HUES48 (cell line): ENCODE data around the gene DNM3.

ENCODE experiments used
- H3K27ac ChIP-seq: one replicate; pipeline ENCODE4 v1.7.0; 2013; ENCODE audit warnings: low read depth, low read length, inconsistent platforms
- H3K27me3 ChIP-seq: 2 replicates; pipeline ENCODE4 v1.6.1; 2013; ENCODE audit warnings: mild to moderate bottlenecking, low read length; ENCODE audit not compliant: control insufficient read depth, insufficient read depth
- H3K36me3 ChIP-seq: 2 replicates; pipeline ENCODE4 v1.6.1; 2013; ENCODE audit warnings: low read length; ENCODE audit not compliant: control insufficient read depth, insufficient read depth
- H3K4me1 ChIP-seq: 2 replicates; pipeline ENCODE4 v1.6.1; 2013; ENCODE audit warnings: mild to moderate bottlenecking, low read length; ENCODE audit not compliant: control insufficient read depth, insufficient read depth
- H3K4me3 ChIP-seq: 2 replicates; pipeline ENCODE4 v1.5.1; 2013; ENCODE audit warnings: mild to moderate bottlenecking, low read depth, low read length
- H3K9ac ChIP-seq: 2 replicates; pipeline ENCODE4 v1.6.1; 2013; ENCODE audit warnings: mild to moderate bottlenecking, low read depth, low read length, moderate library complexity
- H3K9me3 ChIP-seq: 2 replicates; pipeline ENCODE4 v1.6.1; 2013; ENCODE audit warnings: low read length; ENCODE audit not compliant: control insufficient read depth, insufficient read depth

DNM3 gene

GRCh38 chr1:171917331-171917730, 76.0 kb downstream of the DNM3 start:
- H3K4me3 ChIP-seq = no peak overlapping the region
- no peak overlapping the region for H3K9ac ChIP-seq
- H3K27ac ChIP-seq = no peak overlapping the region
- no peaks in the 10 kb centered on the region for H3K9me3 ChIP-seq
- no peaks in the 10 kb centered on the region for H3K27me3 ChIP-seq
- H3K36me3 ChIP-seq = no peaks in the 10 kb centered on the region
- H3K4me1 ChIP-seq = no peaks in the 10 kb centered on the region

GRCh38 chr1:171919891-171920887, 78.9 kb downstream of the DNM3 start:
- Histone ChIP-seq H3K9me3 (no peaks in the 10 kb centered on the region), H3K27ac (no peak overlapping the region), H3K9ac (no peak overlapping the region), H3K4me1 (no peaks in the 10 kb centered on the region), H3K27me3 (no peaks in the 10 kb centered on the region), H3K36me3 (no peaks in the 10 kb centered on the region), H3K4me3 (no peak overlapping the region)

GRCh38 chr1:171922999-171923398, 81.7 kb downstream of the DNM3 start:
- Histone ChIP-seq H3K36me3 (no peaks in the 10 kb centered on the region), H3K27ac (no peak overlapping the region), H3K4me3 (no peak overlapping the region), H3K27me3 (no peaks in the 10 kb centered on the region), H3K4me1 (no peaks in the 10 kb centered on the region), H3K9me3 (no peaks in the 10 kb centered on the region), H3K9ac (no peak overlapping the region)

- H3K27ac ChIP-seq = no peak overlapping the region
- H3K36me3 ChIP-seq = no peaks in the 10 kb centered on the region
- H3K4me3 ChIP-seq = no peak overlapping the region
- H3K9ac ChIP-seq = no peak overlapping the region
- H3K4me1 ChIP-seq = peaks cover 5% of the 10 kb centered on the region
- no peaks in the 10 kb centered on the region for H3K9me3 ChIP-seq
- H3K27me3 ChIP-seq = no peaks in the 10 kb centered on the region
Observed at GRCh38 chr1:171929121-171929520, 87.8 kb downstream of the DNM3 start.

- Histone ChIP-seq H3K27me3 (no peaks in the 10 kb centered on the region), H3K9ac (no peak overlapping the region), H3K36me3 (no peaks in the 10 kb centered on the region), H3K9me3 (no peaks in the 10 kb centered on the region), H3K4me3 (no peak overlapping the region), H3K4me1 (peaks cover 7% of the 10 kb centered on the region), H3K27ac (no peak overlapping the region)
Observed at GRCh38 chr1:171931752-171932151, 90.5 kb downstream of the DNM3 start.

- no peak overlapping the region for H3K27ac ChIP-seq
- H3K36me3 ChIP-seq = no peaks in the 10 kb centered on the region
- peaks cover 28% of the 10 kb centered on the region for H3K4me1 ChIP-seq
- H3K9me3 ChIP-seq = no peaks in the 10 kb centered on the region
- no peak overlapping the region for H3K9ac ChIP-seq
- no peak overlapping the region for H3K4me3 ChIP-seq
- no peaks in the 10 kb centered on the region for H3K27me3 ChIP-seq
Observed at GRCh38 chr1:171934664-171935063, 93.4 kb downstream of the DNM3 start.

- Histone ChIP-seq H3K4me1 (peaks cover 32% of the 10 kb centered on the region), H3K27ac (no peak overlapping the region), H3K9ac (no peak overlapping the region), H3K9me3 (no peaks in the 10 kb centered on the region), H3K27me3 (no peaks in the 10 kb centered on the region), H3K36me3 (no peaks in the 10 kb centered on the region), H3K4me3 (no peak overlapping the region)
Observed at GRCh38 chr1:171935086-171935485, 93.8 kb downstream of the DNM3 start.

GRCh38 chr1:171935664-171936063, 94.4 kb downstream of the DNM3 start:
- Histone ChIP-seq H3K9ac (no peak overlapping the region), H3K27me3 (no peaks in the 10 kb centered on the region), H3K27ac (no peak overlapping the region), H3K9me3 (no peaks in the 10 kb centered on the region), H3K36me3 (no peaks in the 10 kb centered on the region), H3K4me3 (no peak overlapping the region), H3K4me1 (peaks cover 38% of the 10 kb centered on the region)

- Histone ChIP-seq H3K36me3 (no peaks in the 10 kb centered on the region), H3K27me3 (no peaks in the 10 kb centered on the region), H3K27ac (no peak overlapping the region), H3K4me1 (peaks cover 48% of the 10 kb centered on the region), H3K9me3 (no peaks in the 10 kb centered on the region), H3K4me3 (no peak overlapping the region), H3K9ac (no peak overlapping the region)
Observed at GRCh38 chr1:171937938-171938337, 96.6 kb downstream of the DNM3 start.

- no peaks in the 10 kb centered on the region for H3K9me3 ChIP-seq
- peaks cover 48% of the 10 kb centered on the region for H3K4me1 ChIP-seq
- no peak overlapping the region for H3K9ac ChIP-seq
- H3K36me3 ChIP-seq = no peaks in the 10 kb centered on the region
- no peak overlapping the region for H3K4me3 ChIP-seq
- H3K27ac ChIP-seq = no peak overlapping the region
- no peaks in the 10 kb centered on the region for H3K27me3 ChIP-seq
Observed at GRCh38 chr1:171939740-171940139, 98.4 kb downstream of the DNM3 start.

GRCh38 chr1:171940368-171940767, 99.1 kb downstream of the DNM3 start:
- no peak overlapping the region for H3K4me3 ChIP-seq
- H3K9me3 ChIP-seq = no peaks in the 10 kb centered on the region
- H3K27me3 ChIP-seq = no peaks in the 10 kb centered on the region
- no peaks in the 10 kb centered on the region for H3K36me3 ChIP-seq
- H3K4me1 ChIP-seq = peaks cover 48% of the 10 kb centered on the region
- no peak overlapping the region for H3K27ac ChIP-seq
- H3K9ac ChIP-seq = no peak overlapping the region
